Endothelial cell of umbilical vein (primary cell): Measurements from ENCODE around the gene DYNC1LI2. TPM values are rescaled to one million over a fixed set of nuclear protein-coding genes. Genes with fewer than 3 reads are reported as not detected.

ENCODE experiments used
- BruUV-seq: library from RNA; stranded (reverse); fragments of 400-500 nt; replicated peaks from 2 replicates; lab custom pipeline; 2021; lab: Mats Ljungman, UMichigan
- CTCF ChIA-PET: fragments of 300-600, 350-600 bp; sonication (Branson Sonifier 250); formaldehyde crosslinking; loops from one replicate; lab custom pipeline; 2021; ENCODE audit warnings: antibody characterized with exemption, inconsistent platforms; lab: Charles Lee
- POLR2A ChIA-PET: fragments of 300-600, 350-600 bp; sonication (Branson Sonifier 250); formaldehyde crosslinking; loops from one replicate; lab custom pipeline; 2021; ENCODE audit warnings: antibody characterized with exemption, inconsistent platforms; lab: Charles Lee
- DNase-seq: peaks from one replicate; pipeline ENCODE4 v3.0.0-alpha.2; 2011; ENCODE audit warnings: low read depth, low spot score
- FAIRE-seq: peaks from 2 replicates; lab custom pipeline; 2011; peaks lifted over from hg19 to GRCh38; lab: Jason Lieb, UNC
- H2AFZ ChIP-seq: 2 replicates; pipeline ENCODE4 v1.6.0; 2012; ENCODE audit warnings: low read depth, low read length, control low read depth, inconsistent platforms
- H3K27ac ChIP-seq: 2 replicates; pipeline ENCODE4 v1.5.1; 2011; ENCODE audit warnings: low read depth, mild to moderate bottlenecking, control low read depth, low read length, moderate library complexity; ENCODE audit not compliant: insufficient read depth
- H3K27me3 ChIP-seq, 2 experiments: 2 replicates each; pipeline versions ENCODE4 v1.6.0 to v1.6.1; 2011; ENCODE audit warnings: low read length in 2 of 2, mixed read lengths in 1 of 2; ENCODE audit not compliant: control insufficient read depth in 2 of 2, insufficient read depth in 2 of 2
- H3K36me3 ChIP-seq, 2 experiments: 2 replicates in 1 of 2; 3 replicates in 1 of 2; pipeline ENCODE4 v1.5.1; 2011; ENCODE audit warnings: low read length in 2 of 2, mild to moderate bottlenecking in 1 of 2, moderate library complexity in 1 of 2; ENCODE audit not compliant: control insufficient read depth in 2 of 2, insufficient read depth in 2 of 2; ENCODE audit errors: extremely low read depth in 1 of 2
- H3K4me1 ChIP-seq: 3 replicates; pipeline ENCODE4 v1.5.1; 2011; ENCODE audit warnings: mild to moderate bottlenecking, low read length; ENCODE audit not compliant: control insufficient read depth, insufficient read depth; ENCODE audit errors: extremely low read depth
- H3K4me2 ChIP-seq: 2 replicates; pipeline ENCODE4 v1.6.1; 2011; ENCODE audit warnings: low read length, control low read depth, mixed read lengths; ENCODE audit not compliant: insufficient read depth
- H3K4me3 ChIP-seq, 3 experiments: fragments of 200-600 bp in 1 of 3; sonication (generic), shearing (Covaris generic) in 1 of 3; replicated peaks in 1 of 3; 2 replicates each; pipeline ENCODE4 v1.5.1; 2011 to 2016; ENCODE audit warnings: control low read depth in 3 of 3, low read length in 3 of 3, mild to moderate bottlenecking in 2 of 3, inconsistent platforms in 1 of 3, low read depth in 1 of 3, moderate library complexity in 1 of 3; ENCODE audit not compliant: insufficient read depth in 1 of 3
- H3K79me2 ChIP-seq: 2 replicates; pipeline ENCODE4 v1.6.0; 2012; ENCODE audit warnings: low read length, inconsistent platforms; ENCODE audit not compliant: control insufficient read depth, insufficient read depth
- H3K9ac ChIP-seq: replicated peaks from 2 replicates; pipeline ENCODE3; 2011; ENCODE audit warnings: low read length, control low read depth; ENCODE audit not compliant: insufficient read depth; ENCODE audit errors: extremely low read depth
- H3K9me1 ChIP-seq: replicated peaks from 3 replicates; pipeline ENCODE4 v1.6.0; 2011; ENCODE audit warnings: mild to moderate bottlenecking, low read length; ENCODE audit not compliant: control insufficient read depth, insufficient read depth; ENCODE audit errors: extremely low read depth
- H3K9me3 ChIP-seq: replicated peaks from 2 replicates; pipeline ENCODE4 v1.5.1; 2012; ENCODE audit warnings: low read length, inconsistent platforms; ENCODE audit not compliant: control insufficient read depth, insufficient read depth
- H4K20me1 ChIP-seq: replicated peaks from 2 replicates; pipeline ENCODE3; 2011; ENCODE audit warnings: mild to moderate bottlenecking, low read length; ENCODE audit not compliant: control insufficient read depth, insufficient read depth; ENCODE audit errors: extremely low read depth
- EZH2 ChIP-seq: IDR thresholded peaks from 2 replicates; pipeline ENCODE4 v1.6.1; 2012; ENCODE audit warnings: borderline replicate concordance, low read depth, mild to moderate bottlenecking, moderate library complexity, low read length, inconsistent platforms; ENCODE audit not compliant: severe bottlenecking
- GATA2 ChIP-seq: IDR thresholded peaks from 2 replicates; pipeline ENCODE4 v1.7.0; 2011; ENCODE audit warnings: low read depth, mild to moderate bottlenecking, moderate library complexity, mixed read lengths, low read length; ENCODE audit not compliant: insufficient read length, insufficient read depth
- JUN ChIP-seq: IDR thresholded peaks from 2 replicates; pipeline ENCODE4 v1.6.1; 2011; ENCODE audit warnings: borderline replicate concordance, low read depth; ENCODE audit not compliant: insufficient read length, insufficient read depth
- MYC ChIP-seq: IDR thresholded peaks from one replicate; pipeline ENCODE4 v1.6.1; 2011; ENCODE audit warnings: mild to moderate bottlenecking, low read depth, low read length
- POLR2A ChIP-seq: IDR thresholded peaks from 2 replicates; pipeline ENCODE4 v1.6.1; 2012; ENCODE audit warnings: low read depth, mild to moderate bottlenecking, control low read depth, low read length
- POLR2AphosphoS5 ChIP-seq: IDR thresholded peaks from 2 replicates; pipeline ENCODE4 v1.6.1; 2012; ENCODE audit warnings: low read depth, mild to moderate bottlenecking, control low read depth, low read length, moderate library complexity; ENCODE audit not compliant: insufficient read depth
- dilution Hi-C: fragments of 300-500 bp; cut with MboI; formaldehyde crosslinking; loops from one replicate; pipeline ENCODE4 v1.15.0; 2019; ENCODE audit warnings: low sequenced_read_pairs; ENCODE audit not compliant: extremely low pct_ligation_motif_present
- intact Hi-C: fragments of 100-400 bp; cut with micrococcal nuclease; formaldehyde crosslinking; loops from one replicate; pipeline ENCODE4 v1.10.0; 2022
- polyA plus RNA-seq, 4 experiments: library from polyadenylated mRNA; depleted of rRNA in 3 of 4; stranded (reverse) in 3 of 4; unstranded in 1 of 4; fragments of >200 nt; gene quantifications; 2 replicates each; pipeline versions ENCODE4 v1.2.1 to v1.2.3, GENCODE V29; 2011 to 2012; ENCODE audit warnings: missing spikeins in 1 of 4
- total RNA-seq: library from RNA; stranded (reverse); gene quantifications from 2 replicates; pipeline ENCODE4 v1.2.3, GENCODE V29; 2021
- TF ChIP-seq, protein P1 (sequence below): IDR thresholded peaks from 2 replicates; pipeline ENCODE4 v1.6.1; 2011; ENCODE audit not compliant: insufficient read depth, insufficient read length
- TF ChIP-seq, protein P2 (sequence below), 2 donors: IDR thresholded peaks; 1 replicate in 1 of 2; 2 replicates in 1 of 2; pipeline ENCODE4 v1.5.1; 2011; ENCODE audit warnings: low read length in 2 of 2, mild to moderate bottlenecking in 2 of 2, moderate library complexity in 2 of 2, control low read depth in 1 of 2, inconsistent platforms in 1 of 2, low read depth in 1 of 2; ENCODE audit not compliant: insufficient read depth in 1 of 2; ENCODE audit errors: extremely low read depth in 1 of 2

Gene DYNC1LI2
- total and polyA plus RNA-seq, 2 donors (not counting 3 experiments of a cell fraction or from before 2014, with no cell fraction given) = 110 to 159 TPM

DNA sequence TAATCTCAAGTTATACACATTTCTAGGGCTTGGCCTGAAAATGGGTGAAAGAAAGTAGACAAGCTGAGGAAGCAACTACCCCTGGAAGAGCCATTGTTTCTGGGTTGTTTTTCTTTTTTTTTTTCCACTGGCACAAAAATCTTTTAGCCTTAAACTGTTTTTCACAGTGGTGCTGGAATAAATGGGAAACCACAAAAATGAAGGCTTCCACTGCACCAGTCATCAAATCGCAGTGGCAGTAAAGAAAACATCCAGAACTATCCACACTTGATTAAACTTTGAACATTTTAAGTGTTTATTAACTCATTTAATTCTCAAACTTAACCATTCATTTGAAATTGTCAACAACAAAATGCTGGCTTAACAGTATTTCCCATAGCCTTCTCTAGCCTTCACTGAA is 69.1 kb downstream of the DYNC1LI2 start:
- BruUV-seq = no TSS peak
- DNase-seq = peak; percentile 41
- H3K27ac ChIP-seq = no peak overlapping the region
- no peaks in the 10 kb centered on the region for H3K9me3 ChIP-seq
- no peaks in the 10 kb centered on the region for H3K36me3 ChIP-seq
- intact Hi-C loops = no loop called here
- H3K4me3 ChIP-seq = no peak overlapping the region
- no peaks in the 10 kb centered on the region for H3K9me1 ChIP-seq
- ChIA-PET POLR2A (no interaction called here), CTCF (interaction anchor here (0.6 kb wide), 1 partner anchor 31 kb away, joined by 4 read pairs; no protein-coding TSS in a partner anchor)
- no peaks in the 10 kb centered on the region for H3K4me1 ChIP-seq
- no peak overlapping the region for H2AFZ ChIP-seq
- no peak for FAIRE-seq
- no peaks in the 10 kb centered on the region for H3K79me2 ChIP-seq
- no peak for TF ChIP-seq POLR2AphosphoS5
- TF ChIP-seq MYC = no peak
- TF ChIP-seq EZH2 = no peak
- TF ChIP-seq GATA2 = no peak
- TF ChIP-seq POLR2A = no peak
- TF ChIP-seq, protein P1, sequence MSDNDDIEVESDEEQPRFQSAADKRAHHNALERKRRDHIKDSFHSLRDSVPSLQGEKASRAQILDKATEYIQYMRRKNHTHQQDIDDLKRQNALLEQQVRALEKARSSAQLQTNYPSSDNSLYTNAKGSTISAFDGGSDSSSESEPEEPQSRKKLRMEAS = no peak
- TF ChIP-seq, protein P2, sequence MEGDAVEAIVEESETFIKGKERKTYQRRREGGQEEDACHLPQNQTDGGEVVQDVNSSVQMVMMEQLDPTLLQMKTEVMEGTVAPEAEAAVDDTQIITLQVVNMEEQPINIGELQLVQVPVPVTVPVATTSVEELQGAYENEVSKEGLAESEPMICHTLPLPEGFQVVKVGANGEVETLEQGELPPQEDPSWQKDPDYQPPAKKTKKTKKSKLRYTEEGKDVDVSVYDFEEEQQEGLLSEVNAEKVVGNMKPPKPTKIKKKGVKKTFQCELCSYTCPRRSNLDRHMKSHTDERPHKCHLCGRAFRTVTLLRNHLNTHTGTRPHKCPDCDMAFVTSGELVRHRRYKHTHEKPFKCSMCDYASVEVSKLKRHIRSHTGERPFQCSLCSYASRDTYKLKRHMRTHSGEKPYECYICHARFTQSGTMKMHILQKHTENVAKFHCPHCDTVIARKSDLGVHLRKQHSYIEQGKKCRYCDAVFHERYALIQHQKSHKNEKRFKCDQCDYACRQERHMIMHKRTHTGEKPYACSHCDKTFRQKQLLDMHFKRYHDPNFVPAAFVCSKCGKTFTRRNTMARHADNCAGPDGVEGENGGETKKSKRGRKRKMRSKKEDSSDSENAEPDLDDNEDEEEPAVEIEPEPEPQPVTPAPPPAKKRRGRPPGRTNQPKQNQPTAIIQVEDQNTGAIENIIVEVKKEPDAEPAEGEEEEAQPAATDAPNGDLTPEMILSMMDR (IDR thresholded peaks at IDR 0.05; ENCODE audit: extremely low read depth in 1 of 2, insufficient read depth in 1 of 2, low read depth in 1 of 2, low read length in 2 of 2) = no peak
- TF ChIP-seq JUN = no peak
- H4K20me1 ChIP-seq = no peaks in the 10 kb centered on the region
- H3K27me3 ChIP-seq = no peaks in the 10 kb centered on the region
- H3K9ac ChIP-seq = no peak overlapping the region
- dilution Hi-C loops = no loop called here
- H3K4me2 ChIP-seq = no peak overlapping the region
